ENCODE measurements around the gene NPAS3.

NPAS3 gene

GRCh38 chr14:33529787-33530757, 591.4 kb downstream of the NPAS3 start:
- no peak for FAIRE-seq
- no peak for DNase-seq (ENCODE audit: insufficient read length, low spot score)

GRCh38 chr14:33532553-33532952, 593.9 kb downstream of the NPAS3 start:
- FAIRE-seq (no peak), DNase-seq (ENCODE audit: insufficient read length, low spot score) (no peak)

- DNase-seq (ENCODE audit: insufficient read length, low spot score) (no peak), FAIRE-seq (no peak)
Observed at GRCh38 chr14:33534104-33534503, 595.4 kb downstream of the NPAS3 start.

GRCh38 chr14:33534632-33535031, 596.0 kb downstream of the NPAS3 start:
- FAIRE-seq (no peak), DNase-seq (ENCODE audit: insufficient read length, low spot score) (no peak)

- DNase-seq (ENCODE audit: insufficient read length, low spot score) (no peak), FAIRE-seq (no peak)
Observed at GRCh38 chr14:33539918-33540357, 601.3 kb downstream of the NPAS3 start.

GRCh38 chr14:33541171-33541570, 602.5 kb downstream of the NPAS3 start:
- DNase-seq (ENCODE audit: insufficient read length, low spot score), result no peak
- FAIRE-seq, result no peak

- no peak for DNase-seq (ENCODE audit: insufficient read length, low spot score)
- no peak for FAIRE-seq
Observed at GRCh38 chr14:33542338-33543287, 603.9 kb downstream of the NPAS3 start.

GRCh38 chr14:33545696-33546095, 607.0 kb downstream of the NPAS3 start:
- FAIRE-seq (no peak), DNase-seq (ENCODE audit: insufficient read length, low spot score) (no peak)

- FAIRE-seq (no peak), DNase-seq (ENCODE audit: insufficient read length, low spot score) (no peak)
Observed at GRCh38 chr14:33548606-33549005, 609.9 kb downstream of the NPAS3 start.

- no peak for DNase-seq (ENCODE audit: insufficient read length, low spot score)
- FAIRE-seq, result no peak
Observed at GRCh38 chr14:33551963-33552362, 613.3 kb downstream of the NPAS3 start.

- DNase-seq (ENCODE audit: insufficient read length, low spot score), result no peak
- FAIRE-seq, result no peak
Observed at GRCh38 chr14:33553706-33554278, 615.1 kb downstream of the NPAS3 start.

- FAIRE-seq (no peak), DNase-seq (ENCODE audit: insufficient read length, low spot score) (no peak)
Observed at GRCh38 chr14:33554988-33555387, 616.3 kb downstream of the NPAS3 start.

- FAIRE-seq, result no peak
Observed at GRCh38 chr14:33555710-33556350, 617.2 kb downstream of the NPAS3 start.

GRCh38 chr14:33556382-33557121, 617.9 kb downstream of the NPAS3 start:
- DNase-seq (ENCODE audit: insufficient read length, low spot score) (no peak), FAIRE-seq (no peak)

More at GRCh38 chr14:33555710-33556350, 617.2 kb downstream of the NPAS3 start:
- no peak for DNase-seq (ENCODE audit: insufficient read length, low spot score)

- DNase-seq (ENCODE audit: insufficient read length, low spot score) (no peak), FAIRE-seq (no peak)
Observed at GRCh38 chr14:33560718-33561431, 622.2 kb downstream of the NPAS3 start.

GRCh38 chr14:33561488-33562175, 623.0 kb downstream of the NPAS3 start:
- FAIRE-seq (no peak), DNase-seq (ENCODE audit: insufficient read length, low spot score) (no peak)

GRCh38 chr14:33563191-33563900, 624.7 kb downstream of the NPAS3 start:
- no peak for FAIRE-seq
- DNase-seq (ENCODE audit: insufficient read length, low spot score), result no peak

GRCh38 chr14:33563901-33564197, 625.2 kb downstream of the NPAS3 start:
- FAIRE-seq (no peak), DNase-seq (ENCODE audit: insufficient read length, low spot score) (no peak)

Data from GM19239 (cell line).